HepG2 (cell line): ENCODE data around the gene DDX39B. TPM values are rescaled to one million over a fixed set of nuclear protein-coding genes. Genes with fewer than 3 reads are reported as not detected.

Experiments used
- MAFF ChIP-seq: IDR thresholded peaks from 2 replicates; pipeline ENCODE4 v1.6.1; 2011; ENCODE audit warnings: low read depth, low read length, improper control_type of control experiment
- NFKB2 ChIP-seq: sonication (generic); formaldehyde crosslinking; IDR thresholded peaks from 2 replicates; pipeline ENCODE4 v1.4.0; 2020; ENCODE audit warnings: missing genetic modification reagents, borderline replicate concordance
- RAD51 ChIP-seq: fragments of 450-650 bp; IDR thresholded peaks from 2 replicates; pipeline ENCODE4 v1.6.1; 2016; ENCODE audit warnings: borderline replicate concordance
- TBP ChIP-seq: sonication (generic); formaldehyde crosslinking; IDR thresholded peaks from 2 replicates; pipeline ENCODE4 v1.5.0; 2020; ENCODE audit warnings: missing genetic modification reagents
- YY1 ChIP-seq: IDR thresholded peaks from 2 replicates; pipeline ENCODE4 v1.6.1; 2011; ENCODE audit warnings: low read length, low read depth, moderate library complexity, mild to moderate bottlenecking; ENCODE audit not compliant: insufficient read depth, insufficient replicate concordance
- ZBTB7B ChIP-seq: sonication (generic); formaldehyde crosslinking; IDR thresholded peaks from 2 replicates; pipeline ENCODE4 v1.4.0; 2020; ENCODE audit warnings: missing genetic modification reagents
- ZNF556 ChIP-seq: sonication (generic); formaldehyde crosslinking; IDR thresholded peaks from 2 replicates; pipeline ENCODE4 v1.4.0; 2020; ENCODE audit warnings: mild to moderate bottlenecking, missing genetic modification reagents, borderline replicate concordance
- polyA plus RNA-seq, 8 experiments: library from polyadenylated mRNA; depleted of rRNA in 3 of 8; stranded (reverse) in 7 of 8; unstranded in 1 of 8; fragments of >200 nt; fragmentation: Illumina TruSeq in 4 of 8; extraction: Trizol in 4 of 8; gene quantifications; 2 replicates each; pipeline versions ENCODE4 v1.2.1 to v1.2.3, GENCODE V29; 2011 to 2016; ENCODE audit warnings: low read depth in 4 of 8, missing spikeins in 1 of 8, mixed read lengths in 1 of 8; ENCODE audit not compliant: insufficient read depth in 1 of 8
- total RNA-seq, 5 experiments: library from RNA; depleted of rRNA; stranded (reverse); fragments of >200 nt; fragmentation: Illumina TruSeq; extraction: Trizol; gene quantifications; 2 replicates each; pipeline ENCODE4 v1.2.3, GENCODE V29; 2016; ENCODE audit warnings: low read depth in 1 of 5
- TF ChIP-seq, protein P1 (sequence below): sonication (generic); formaldehyde crosslinking; IDR thresholded peaks from 2 replicates; pipeline ENCODE4 v1.4.0; 2020; ENCODE audit warnings: missing genetic modification reagents
- TF ChIP-seq, protein P2 (sequence below): sonication (generic); formaldehyde crosslinking; IDR thresholded peaks from 2 replicates; pipeline ENCODE4 v1.4.0; 2020; ENCODE audit warnings: missing genetic modification reagents
- TF ChIP-seq, protein P3 (sequence below), 2 experiments: sonication (generic) in 1 of 2; formaldehyde crosslinking in 1 of 2; IDR thresholded peaks; 2 replicates each; pipeline versions ENCODE4 v1.6.1 to v1.9.0; 2014 to 2022; ENCODE audit warnings: antibody characterized with exemption in 1 of 2, borderline replicate concordance in 1 of 2, inconsistent platforms in 1 of 2, low read depth in 1 of 2, missing genetic modification reagents in 1 of 2
- TF ChIP-seq, protein P4 (sequence below): sonication (generic); formaldehyde crosslinking; IDR thresholded peaks from 2 replicates; pipeline ENCODE4 v1.4.0; 2020; ENCODE audit warnings: missing genetic modification reagents
- TF ChIP-seq, protein P5 (sequence below): sonication (generic); IDR thresholded peaks from 2 replicates; pipeline ENCODE4 v1.6.1; 2016; ENCODE audit warnings: low read depth, borderline replicate concordance

The DDX39B gene
- total and polyA plus RNA-seq, 2 of the 13 experiments (the other 11 are each of a cell fraction or from before 2014, with no cell fraction given) = 570 to 678 TPM

DNA sequence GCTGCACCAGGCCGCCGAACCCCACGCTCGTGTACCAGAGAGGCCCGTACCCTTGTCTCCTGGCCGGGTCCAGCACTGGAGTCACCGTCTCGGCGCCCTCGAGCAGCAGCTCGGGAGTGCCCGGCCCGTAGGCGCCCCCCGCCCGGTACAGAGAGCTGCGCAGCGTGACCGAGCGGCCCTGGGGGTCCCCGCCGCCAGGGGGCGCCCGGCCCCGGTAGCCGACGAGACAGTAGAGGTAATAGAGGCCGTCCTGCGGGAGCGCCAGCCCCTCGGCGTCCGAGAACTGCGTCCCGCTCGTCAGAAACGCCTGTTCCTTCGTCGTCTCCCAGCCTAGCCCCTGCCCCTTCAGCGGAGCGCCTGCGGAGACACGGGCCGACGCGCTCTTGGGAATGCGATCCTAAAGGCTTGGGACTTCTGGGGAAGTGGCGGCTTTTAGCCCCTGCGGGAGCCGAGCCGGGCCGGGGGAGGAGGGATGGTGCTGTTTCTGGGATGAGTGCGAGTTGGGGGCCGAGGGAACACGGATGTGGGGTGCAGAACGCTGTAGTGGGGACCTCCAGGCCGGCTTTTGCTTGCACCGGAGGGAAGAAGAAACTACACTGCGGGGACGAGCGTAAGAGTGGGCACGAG, 39.1 kb upstream of the DDX39B start (continued):
- TF ChIP-seq TBP (CRISPR knock-in tag) (0 out of 2 replicates have a peak, but pooled peaks have one; percentile 9), NFKB2 (CRISPR knock-in tag) (peak; percentile 83), ZBTB7B (CRISPR knock-in tag) (peak; percentile 99), MAFF (no peak), RAD51 (no peak), YY1 (peak; percentile 74), ZNF556 (peak; percentile 24; the same call in 1 of the 2 replicates)
- TF ChIP-seq, protein P1, sequence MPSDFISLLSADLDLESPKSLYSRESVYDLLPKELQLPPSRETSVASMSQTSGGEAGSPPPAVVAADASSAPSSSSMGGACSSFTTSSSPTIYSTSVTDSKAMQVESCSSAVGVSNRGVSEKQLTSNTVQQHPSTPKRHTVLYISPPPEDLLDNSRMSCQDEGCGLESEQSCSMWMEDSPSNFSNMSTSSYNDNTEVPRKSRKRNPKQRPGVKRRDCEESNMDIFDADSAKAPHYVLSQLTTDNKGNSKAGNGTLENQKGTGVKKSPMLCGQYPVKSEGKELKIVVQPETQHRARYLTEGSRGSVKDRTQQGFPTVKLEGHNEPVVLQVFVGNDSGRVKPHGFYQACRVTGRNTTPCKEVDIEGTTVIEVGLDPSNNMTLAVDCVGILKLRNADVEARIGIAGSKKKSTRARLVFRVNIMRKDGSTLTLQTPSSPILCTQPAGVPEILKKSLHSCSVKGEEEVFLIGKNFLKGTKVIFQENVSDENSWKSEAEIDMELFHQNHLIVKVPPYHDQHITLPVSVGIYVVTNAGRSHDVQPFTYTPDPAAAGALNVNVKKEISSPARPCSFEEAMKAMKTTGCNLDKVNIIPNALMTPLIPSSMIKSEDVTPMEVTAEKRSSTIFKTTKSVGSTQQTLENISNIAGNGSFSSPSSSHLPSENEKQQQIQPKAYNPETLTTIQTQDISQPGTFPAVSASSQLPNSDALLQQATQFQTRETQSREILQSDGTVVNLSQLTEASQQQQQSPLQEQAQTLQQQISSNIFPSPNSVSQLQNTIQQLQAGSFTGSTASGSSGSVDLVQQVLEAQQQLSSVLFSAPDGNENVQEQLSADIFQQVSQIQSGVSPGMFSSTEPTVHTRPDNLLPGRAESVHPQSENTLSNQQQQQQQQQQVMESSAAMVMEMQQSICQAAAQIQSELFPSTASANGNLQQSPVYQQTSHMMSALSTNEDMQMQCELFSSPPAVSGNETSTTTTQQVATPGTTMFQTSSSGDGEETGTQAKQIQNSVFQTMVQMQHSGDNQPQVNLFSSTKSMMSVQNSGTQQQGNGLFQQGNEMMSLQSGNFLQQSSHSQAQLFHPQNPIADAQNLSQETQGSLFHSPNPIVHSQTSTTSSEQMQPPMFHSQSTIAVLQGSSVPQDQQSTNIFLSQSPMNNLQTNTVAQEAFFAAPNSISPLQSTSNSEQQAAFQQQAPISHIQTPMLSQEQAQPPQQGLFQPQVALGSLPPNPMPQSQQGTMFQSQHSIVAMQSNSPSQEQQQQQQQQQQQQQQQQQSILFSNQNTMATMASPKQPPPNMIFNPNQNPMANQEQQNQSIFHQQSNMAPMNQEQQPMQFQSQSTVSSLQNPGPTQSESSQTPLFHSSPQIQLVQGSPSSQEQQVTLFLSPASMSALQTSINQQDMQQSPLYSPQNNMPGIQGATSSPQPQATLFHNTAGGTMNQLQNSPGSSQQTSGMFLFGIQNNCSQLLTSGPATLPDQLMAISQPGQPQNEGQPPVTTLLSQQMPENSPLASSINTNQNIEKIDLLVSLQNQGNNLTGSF (CRISPR knock-in tag) = no peak
- TF ChIP-seq, protein P2, sequence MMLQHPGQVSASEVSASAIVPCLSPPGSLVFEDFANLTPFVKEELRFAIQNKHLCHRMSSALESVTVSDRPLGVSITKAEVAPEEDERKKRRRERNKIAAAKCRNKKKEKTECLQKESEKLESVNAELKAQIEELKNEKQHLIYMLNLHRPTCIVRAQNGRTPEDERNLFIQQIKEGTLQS (CRISPR knock-in tag) = peak; percentile 13; the same call in 1 of the 2 replicates
- TF ChIP-seq, protein P3, sequence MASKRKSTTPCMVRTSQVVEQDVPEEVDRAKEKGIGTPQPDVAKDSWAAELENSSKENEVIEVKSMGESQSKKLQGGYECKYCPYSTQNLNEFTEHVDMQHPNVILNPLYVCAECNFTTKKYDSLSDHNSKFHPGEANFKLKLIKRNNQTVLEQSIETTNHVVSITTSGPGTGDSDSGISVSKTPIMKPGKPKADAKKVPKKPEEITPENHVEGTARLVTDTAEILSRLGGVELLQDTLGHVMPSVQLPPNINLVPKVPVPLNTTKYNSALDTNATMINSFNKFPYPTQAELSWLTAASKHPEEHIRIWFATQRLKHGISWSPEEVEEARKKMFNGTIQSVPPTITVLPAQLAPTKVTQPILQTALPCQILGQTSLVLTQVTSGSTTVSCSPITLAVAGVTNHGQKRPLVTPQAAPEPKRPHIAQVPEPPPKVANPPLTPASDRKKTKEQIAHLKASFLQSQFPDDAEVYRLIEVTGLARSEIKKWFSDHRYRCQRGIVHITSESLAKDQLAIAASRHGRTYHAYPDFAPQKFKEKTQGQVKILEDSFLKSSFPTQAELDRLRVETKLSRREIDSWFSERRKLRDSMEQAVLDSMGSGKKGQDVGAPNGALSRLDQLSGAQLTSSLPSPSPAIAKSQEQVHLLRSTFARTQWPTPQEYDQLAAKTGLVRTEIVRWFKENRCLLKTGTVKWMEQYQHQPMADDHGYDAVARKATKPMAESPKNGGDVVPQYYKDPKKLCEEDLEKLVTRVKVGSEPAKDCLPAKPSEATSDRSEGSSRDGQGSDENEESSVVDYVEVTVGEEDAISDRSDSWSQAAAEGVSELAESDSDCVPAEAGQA (IDR thresholded peaks at IDR 0.05; ENCODE audit: low read depth) = 0 out of 2 replicates have a peak, but pooled peaks have one; percentile 15
- TF ChIP-seq, protein P3 (CRISPR knock-in tag; IDR thresholded peaks at IDR 0.05; ENCODE audit: borderline replicate concordance) = peak; percentile 75; the same call in 1 of the 2 replicates
- TF ChIP-seq, protein P4, sequence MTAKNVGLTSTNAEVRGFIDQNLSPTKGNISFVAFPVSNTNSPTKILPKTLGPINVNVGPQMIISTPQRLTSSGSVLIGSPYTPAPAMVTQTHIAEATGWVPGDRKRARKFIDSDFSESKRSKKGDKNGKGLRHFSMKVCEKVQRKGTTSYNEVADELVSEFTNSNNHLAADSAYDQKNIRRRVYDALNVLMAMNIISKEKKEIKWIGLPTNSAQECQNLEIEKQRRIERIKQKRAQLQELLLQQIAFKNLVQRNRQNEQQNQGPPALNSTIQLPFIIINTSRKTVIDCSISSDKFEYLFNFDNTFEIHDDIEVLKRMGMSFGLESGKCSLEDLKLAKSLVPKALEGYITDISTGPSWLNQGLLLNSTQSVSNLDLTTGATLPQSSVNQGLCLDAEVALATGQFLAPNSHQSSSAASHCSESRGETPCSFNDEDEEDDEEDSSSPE (CRISPR knock-in tag) = peak; percentile 75
- TF ChIP-seq, protein P5, sequence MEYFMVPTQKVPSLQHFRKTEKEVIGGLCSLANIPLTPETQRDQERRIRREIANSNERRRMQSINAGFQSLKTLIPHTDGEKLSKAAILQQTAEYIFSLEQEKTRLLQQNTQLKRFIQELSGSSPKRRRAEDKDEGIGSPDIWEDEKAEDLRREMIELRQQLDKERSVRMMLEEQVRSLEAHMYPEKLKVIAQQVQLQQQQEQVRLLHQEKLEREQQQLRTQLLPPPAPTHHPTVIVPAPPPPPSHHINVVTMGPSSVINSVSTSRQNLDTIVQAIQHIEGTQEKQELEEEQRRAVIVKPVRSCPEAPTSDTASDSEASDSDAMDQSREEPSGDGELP = no peak
